GM19025 (cell line): ENCODE measurements around the gene TTC9B.

Experiments
- ATAC-seq: cut with Tn5 transposase; IDR thresholded peaks from one replicate; pipeline ENCODE4 v1.9.1; 2021; ENCODE audit warnings: mild to moderate bottlenecking, low read depth, moderate library complexity; ENCODE audit not compliant: unreplicated experiment

The TTC9B gene

DNA sequence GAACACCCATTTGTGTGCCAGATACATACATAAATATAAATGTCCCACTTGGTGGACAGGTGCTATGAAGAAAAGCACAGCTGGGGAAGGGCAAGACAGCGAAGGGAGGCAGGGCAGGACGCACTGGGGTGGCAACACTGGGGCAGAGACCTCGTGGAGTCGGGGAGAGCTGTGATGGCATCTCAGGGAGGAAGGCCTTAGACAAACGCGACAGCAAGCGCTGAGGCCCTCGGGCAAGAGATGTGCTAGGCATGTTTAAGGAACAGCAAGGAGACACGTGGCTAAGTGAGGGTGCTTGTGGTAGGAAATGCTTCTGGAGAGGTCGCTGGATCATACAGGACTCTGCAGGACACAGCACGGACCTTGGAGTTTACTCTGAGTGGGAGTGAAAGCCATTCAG lies 31.6 kb upstream of the TTC9B start:
- no peak for ATAC-seq

DNA sequence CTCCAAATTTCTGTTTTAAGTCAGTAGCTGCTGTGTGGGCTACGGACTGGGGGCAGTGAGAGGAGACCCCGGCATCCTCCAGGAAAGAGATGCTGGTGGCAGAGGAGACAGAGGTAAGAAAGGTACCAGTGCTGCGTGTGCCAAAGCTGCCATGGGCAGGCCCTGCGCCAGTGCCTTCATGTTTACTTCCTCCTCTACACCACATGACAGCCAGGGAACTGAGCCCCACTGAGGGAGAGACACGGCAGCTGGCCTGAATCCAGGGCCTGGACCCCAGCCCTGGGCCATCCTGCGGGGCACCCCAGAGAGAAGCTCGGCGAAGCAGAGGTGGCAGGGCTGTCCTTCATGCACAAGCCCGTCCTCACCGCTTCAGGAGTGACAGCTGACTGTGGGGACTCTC lies 31.0 kb upstream of the TTC9B start:
- ATAC-seq: no peak

DNA sequence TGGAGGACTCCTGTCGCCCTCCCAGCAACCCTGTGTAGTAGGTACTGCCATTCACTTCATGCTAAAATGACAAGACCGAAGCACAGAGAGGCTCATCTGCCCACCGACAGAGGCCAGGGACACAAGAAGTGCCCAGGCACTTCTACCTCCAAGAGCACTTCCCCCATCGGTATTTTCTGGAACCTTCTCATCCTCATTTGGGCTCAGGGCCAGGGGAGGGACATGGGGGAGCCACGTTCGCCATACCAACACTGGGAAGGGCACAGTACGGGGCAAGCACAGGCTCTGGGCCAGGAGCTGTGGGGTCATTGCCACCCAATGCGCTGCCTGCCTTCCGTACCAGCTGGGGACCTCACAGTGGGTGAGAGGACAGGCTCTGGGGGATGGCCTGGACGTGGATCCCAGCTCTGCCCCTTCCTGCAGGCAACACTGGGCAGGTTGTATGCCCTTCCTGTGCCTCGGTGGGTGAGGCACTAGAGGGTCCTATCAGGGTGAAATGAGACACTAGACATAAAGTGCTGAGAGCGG lies 29.6 kb upstream of the TTC9B start:
- no peak for ATAC-seq

DNA sequence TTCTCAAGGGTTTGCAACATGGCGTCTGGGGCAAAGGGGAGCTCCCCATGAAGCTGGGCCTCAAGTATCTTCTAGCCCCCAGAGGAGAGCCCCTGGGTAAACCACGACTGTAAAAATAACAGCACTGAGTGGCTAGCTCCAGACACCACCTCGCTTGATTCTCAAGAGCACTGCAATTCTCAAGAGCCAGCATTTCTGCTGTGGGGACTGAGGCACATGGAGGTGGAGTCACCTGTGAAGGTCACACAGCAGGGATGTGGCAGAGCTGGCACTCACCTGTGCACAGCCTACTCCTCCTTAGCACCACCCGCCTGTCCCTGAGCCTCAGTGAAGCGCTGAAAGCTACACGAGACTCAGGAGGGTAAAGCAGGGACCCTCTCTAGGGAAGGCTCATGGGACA lies 29.0 kb upstream of the TTC9B start:
- ATAC-seq: no peak

DNA sequence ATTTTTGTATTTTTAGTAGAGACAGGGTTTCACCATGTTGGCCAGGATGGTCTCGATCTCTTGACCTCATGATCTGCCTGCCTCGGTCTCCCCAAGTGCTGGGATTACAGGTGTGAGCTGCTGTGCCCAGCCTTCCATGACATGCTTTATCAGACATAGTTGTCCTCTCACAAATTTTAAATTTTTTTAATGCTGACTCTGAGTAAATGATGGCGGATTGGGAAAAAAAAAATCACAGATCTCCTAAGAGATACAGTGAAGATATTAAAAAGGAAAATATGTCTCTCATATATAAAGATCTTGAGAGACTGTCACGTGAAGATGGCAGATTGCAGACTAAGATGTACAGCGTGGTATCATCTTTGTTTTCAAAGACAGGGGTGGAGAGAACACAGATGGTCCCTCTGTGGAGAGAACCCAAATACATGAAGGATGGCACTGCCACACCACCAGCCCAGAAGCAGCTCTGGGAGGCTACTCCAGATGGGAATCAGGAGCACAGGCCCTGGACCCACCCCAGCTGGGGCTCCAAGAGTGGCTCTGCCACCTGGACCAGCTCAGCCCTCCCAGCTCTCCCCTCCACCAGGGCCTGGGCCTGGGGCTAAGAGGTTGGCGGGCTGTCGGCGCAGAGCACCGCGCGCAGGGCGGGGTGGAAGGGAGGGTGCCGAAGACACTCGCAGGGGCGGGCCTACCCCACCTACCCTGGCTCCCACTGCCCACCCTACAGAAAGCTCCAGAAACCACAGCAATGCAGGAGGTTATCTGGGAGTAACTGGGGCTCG lies 28.3 kb upstream of the TTC9B start:
- ATAC-seq: no peak

DNA sequence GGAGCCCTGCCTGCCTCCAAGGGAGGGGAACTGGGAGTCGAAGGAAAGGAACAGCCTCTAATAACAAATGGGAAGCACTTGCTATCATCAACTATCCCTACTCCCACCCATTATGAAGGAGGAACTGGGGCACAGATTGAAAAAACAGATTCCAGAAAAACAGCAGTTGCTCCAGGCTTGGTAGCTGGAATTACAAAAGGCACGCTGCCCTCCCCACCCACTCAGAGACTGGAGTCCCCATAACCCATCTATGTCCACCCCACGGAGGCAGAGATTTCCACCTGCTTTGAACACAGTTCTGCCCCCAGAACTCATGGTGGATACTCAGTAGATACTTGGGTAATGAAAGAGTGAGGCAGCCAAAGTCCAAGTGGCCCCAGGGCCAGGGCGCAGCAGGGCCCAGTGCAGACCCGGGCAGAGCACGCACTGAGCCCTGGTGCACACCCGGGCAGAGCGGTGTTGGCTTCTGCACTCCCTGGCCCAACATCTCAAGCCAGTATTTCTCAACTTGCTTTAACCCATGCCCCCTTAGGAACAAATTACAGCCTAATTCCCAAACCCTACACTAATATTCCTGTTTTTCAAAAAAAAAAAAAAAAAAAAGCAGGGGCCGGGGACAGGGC lies 27.4 kb upstream of the TTC9B start:
- ATAC-seq: no peak

DNA sequence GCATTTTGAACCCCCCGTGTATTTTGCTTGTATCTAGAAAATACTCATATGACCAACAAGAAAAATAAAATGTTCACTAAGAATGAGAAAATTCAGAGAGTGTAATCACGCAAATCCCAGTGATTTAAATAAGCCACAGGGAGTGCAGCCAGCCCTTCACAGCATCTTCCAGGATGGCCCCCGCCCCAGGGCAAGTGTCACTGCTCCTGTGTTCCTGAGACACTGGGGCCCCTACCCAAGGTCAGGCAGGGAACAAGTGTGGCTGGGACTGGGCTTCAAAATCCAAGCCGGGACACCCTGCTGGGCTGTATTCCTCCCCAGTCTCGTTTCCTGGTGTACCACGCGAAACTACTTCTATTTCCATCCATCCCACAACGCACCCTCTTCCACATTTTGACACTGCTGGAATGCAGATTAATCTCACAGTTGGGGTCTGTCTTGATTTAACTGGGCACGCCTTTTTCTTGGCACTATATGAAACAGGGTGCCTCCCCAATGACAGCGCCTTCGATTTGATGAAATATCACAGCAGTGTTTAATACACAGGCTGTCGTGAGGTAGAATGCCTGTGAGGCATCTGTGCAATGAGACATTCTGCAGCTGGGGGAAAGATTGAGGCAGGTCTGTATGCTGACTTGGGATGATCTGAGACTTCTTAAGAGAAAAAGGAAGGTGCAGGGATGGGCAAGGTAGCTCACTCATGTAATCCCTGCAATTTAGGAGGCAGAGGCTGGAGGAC lies 26.6 kb upstream of the TTC9B start:
- no peak for ATAC-seq

DNA sequence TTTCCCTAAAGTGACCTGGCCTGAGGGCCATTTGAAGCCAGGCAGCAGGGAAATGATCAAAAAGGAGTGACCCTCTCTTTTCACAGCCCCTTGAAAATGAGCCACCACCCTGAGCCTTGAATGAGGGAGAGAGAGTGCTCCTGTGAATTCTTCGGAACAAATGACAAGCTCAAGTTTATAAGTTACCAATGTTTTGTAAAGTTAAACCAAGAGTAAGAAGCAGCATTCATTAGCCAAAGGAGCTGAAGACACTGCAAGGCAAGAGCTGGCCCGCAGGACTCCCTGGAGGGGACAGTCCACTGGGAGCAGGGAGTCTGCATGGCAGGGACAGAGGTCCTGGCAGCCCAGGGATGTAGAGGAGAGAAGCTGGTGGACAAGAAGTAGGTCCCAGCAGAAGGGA lies 25.0 kb upstream of the TTC9B start:
- no peak for ATAC-seq

DNA sequence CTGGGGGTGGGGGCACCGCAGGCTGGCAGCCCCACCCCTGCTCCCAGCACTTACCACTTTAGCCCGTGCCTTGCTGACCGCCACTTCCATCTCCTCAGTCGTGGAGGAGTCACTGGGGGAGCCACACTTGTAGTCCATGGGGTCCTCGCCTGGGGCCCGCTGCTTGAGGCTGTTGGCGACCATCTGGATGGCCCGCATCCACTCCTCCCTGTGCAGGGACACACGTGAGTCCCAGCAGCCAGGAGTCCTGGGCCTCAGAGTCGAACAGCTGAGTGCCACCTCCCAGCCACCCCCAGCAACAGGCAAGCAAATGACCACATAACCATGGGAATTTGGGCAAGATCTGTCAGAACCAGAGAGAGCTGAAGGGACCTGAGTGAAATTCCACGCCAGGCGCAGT lies 24.3 kb upstream of the TTC9B start:
- ATAC-seq: no peak

DNA sequence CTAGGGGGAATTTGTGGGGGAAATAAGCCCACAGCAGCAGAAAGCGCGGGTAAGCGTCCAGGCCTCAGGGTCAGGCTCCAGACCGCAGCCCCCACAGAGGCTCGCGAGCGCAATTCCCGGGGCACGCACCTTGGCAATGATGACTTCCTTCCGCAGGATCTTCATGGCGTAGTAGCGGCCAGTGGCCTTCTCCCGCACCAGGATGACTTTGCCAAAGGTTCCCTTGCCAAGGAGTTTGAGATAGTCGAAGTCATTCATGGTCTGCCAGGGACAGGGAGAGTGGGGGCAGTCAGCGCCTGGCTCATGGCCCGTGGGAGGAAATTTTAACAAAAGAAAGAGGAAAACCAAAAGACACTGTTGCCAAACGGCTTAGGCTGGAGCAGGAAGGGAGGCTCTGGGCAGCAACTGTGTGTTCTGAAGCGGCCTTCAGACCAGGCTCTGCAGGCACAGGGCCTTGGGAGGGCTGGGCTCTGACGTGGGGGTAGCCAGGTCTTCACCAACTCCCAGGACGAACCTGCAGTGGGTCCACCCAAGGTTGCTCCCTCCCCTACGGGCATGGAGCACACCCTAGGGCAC lies 23.7 kb upstream of the TTC9B start:
- ATAC-seq: no peak

DNA sequence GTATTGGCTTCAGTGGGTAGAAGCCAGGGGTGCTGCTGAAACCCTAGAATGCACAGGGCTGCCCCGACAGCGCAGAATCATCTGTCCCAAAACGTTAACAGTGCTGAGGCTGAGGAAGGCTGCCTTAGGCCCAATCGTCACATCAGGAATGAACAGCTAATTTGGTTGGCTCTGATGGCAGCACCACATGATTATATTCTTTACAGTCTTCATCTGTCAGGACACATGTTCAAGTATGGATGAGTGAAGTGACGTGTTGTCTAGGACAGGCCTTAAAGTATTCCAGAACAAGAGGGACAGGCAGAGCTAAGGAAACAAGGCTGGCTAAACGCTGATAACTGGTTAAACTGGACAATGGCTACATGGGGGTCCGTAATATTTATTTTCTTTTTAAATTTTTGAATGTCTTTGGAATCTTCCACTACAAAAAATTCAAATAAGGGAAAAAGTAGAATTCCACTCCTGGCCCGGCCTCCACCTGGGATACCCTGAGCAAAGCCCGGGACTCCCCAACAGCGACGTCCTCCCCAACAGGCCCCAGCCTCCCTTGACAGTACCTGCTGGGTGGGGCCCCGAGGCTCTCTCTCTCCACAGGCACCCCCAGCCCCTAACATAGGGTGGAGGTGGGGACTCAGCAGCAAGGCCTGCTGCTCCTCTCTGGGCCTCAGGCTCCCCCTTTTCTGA lies 23.1 kb upstream of the TTC9B start:
- ATAC-seq: no peak

DNA sequence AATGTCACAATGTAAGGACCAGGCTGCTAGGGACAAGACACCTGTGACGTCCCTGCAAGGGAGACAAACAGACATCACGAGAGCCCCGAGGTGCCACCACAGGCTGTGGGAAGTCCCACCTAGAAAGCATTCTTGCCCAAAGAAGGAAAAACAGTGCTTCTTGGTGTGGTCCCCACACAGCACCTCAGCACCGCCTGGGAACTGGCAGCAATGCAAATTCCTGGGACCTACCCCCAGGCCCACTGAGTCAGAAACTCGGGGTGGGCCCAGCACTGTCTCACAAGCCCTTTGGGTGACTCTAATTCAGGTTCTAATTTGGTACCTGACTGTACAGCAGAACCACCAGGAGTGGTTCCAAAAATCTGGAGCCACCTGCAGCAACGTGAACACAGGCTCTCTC lies 22.1 kb upstream of the TTC9B start:
- no peak for ATAC-seq

DNA sequence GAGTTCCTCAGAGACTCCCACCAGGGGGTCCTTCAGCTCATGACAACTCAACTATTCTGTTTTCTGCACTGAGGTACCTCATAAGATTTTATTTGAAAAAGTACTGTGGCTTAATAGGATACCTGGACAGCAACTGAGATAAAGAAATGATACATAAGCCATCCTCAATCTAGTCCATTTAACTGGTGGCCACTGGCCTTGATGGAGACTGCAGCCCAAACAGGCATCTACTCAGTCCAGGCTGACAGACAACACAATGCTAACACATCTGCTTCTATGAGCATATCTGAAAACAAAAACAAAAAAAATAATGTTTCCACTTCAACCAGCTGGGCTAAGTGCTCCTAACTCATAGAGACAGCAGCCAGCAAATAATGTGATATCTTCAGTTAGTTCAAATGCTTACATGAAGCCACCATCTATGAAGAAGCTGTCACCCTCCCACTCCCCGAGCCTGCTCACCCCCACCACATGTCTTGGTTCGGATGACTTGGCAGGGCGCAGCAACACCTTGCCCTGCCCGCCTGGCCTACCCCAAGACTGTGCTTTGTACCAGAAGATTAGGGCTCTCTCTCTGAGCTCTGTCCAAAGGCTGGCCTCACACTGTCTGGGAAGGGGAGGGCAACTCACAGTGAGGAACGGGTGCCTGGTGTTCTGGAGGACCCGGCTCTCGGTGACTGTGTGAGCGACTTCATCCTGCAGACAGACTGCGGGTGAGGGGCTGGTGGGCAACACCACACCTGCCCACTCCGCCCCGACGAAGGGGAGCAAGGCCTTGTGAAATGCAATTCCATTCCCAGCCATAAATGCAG lies 21.4 kb upstream of the TTC9B start:
- no peak for ATAC-seq

DNA sequence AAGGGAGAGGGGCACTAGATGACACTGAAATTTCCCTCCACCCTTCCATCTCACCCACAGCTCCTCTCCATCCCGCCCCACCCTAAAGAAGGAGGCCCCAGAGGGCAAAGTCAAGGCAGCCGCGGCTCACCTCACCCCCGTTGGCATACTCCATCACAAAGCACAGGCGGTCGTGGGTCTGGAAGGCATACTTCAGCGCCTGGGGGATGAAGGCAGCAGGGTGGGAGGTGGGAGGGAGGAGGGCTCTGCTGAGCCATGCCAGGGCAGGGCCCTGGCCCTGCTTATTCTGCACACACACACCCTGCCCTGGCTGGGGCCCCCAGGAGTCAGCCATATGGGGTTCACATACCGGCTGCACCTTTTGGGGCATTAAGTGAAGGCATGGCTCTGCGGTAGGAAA lies 20.6 kb upstream of the TTC9B start:
- no peak for ATAC-seq

DNA sequence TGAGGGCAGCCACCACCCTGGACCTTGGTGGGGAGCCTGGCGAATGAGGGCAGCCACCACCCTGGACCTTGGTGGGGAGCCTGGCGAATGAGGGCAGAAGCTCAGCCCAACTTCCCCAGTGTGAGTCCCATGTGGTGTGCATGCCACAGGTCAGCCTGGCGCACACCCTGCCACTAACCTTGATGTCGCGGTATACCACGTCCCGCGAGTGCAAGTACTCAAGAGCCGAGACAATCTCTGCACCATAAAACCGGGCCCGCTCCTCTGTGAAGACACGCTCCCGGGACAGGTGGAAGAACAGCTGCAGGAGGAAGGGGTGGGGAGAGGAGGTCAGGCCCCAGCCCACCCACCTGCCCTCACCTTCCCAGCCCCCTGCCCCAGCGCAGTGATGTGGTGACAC lies 19.6 kb upstream of the TTC9B start:
- no peak for ATAC-seq

DNA sequence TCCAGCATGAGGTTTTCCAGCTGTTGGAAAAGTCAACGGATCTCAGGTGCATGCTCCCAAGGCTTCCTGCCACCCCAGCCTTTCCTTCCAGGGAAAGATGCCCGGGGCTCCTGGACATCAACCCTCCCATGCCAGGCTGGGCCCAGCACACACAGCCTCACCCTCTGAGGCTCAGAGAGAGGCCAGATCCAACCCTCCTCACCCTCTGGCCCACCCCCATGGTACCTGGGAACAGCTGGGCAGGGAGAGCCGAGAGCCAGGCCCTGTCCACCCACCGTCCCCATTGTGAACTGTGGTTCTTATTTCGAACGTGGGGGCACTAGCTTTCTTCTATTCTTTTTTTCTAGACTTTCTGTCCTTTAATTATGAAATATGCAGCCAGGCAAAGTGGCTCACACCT lies 18.2 kb upstream of the TTC9B start:
- no peak for ATAC-seq

DNA sequence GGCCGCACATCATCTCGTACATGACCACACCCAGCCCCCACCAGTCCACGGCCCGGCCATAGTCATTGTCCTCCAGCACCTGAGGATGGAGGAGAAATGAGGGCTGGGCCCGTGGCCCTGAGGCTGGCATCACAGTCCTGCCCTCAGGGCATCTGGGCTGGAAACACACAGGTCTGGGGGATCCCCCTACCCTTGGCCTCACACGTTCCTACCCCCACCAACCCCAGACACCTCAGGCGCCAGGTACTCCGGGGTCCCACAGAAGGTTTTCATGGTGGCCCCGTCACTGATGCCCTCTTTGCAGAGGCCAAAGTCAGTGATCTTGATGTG lies 17.8 kb upstream of the TTC9B start:
- ATAC-seq: no peak

DNA sequence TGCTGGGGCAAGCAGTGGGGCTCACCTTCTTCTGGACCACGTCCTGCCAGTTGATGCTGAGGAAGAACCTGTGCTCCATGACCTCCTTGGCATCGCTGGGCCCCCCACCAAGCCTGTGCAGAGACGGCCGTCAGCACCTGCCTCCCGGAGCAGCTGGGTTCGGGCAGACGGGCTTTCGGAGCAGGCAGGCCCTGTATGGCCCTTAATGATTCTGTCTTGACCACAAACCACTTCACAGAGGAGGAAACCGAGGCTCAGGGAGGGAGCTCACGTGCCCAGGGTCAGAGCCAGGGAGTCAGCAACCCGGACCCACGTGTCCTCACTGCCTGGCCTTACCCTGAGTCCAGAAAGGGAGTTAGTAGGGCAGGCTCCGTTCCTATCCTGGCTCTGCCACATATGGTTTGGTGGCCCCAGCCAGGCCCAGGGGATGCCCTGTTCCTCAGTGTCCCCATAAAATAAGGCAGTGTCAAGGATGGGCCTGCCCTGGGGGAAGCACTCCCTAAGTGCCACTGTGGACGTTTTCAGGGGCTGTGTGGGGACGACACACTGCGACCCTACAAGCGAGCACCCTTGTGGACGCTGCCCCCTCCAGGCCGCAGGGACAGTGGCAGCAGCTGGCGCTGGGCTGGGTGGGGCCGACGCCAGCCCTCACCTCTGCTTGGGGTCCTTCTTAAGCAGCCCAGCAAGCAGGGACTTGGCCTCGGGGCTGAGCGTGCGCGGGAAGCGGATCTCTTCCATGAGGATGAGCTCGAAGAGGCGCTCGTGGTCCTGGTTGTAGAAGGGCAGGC lies 17.2 kb upstream of the TTC9B start:
- no peak for ATAC-seq
